SK-N-SH (cell line): ENCODE results near the gene HUNK. TPM values are rescaled to one million over a fixed set of nuclear protein-coding genes. Genes with fewer than 3 reads are reported as not detected.

Experiments used
- TAF1 ChIP-seq: IDR thresholded peaks from 2 replicates; pipeline ENCODE4 v1.6.1; 2012; ENCODE audit warnings: low read depth, mild to moderate bottlenecking, low read length, moderate library complexity, borderline replicate concordance
- polyA plus RNA-seq, 3 experiments: library from polyadenylated mRNA; depleted of rRNA; stranded (reverse); fragments of >200 nt; gene quantifications; 2 replicates each; pipeline ENCODE4 v1.2.3, GENCODE V29; 2012

The HUNK gene
- polyA plus RNA-seq, 1 of the 3 experiments (the other 2 are of a cell fraction): 0.31 TPM

DNA sequence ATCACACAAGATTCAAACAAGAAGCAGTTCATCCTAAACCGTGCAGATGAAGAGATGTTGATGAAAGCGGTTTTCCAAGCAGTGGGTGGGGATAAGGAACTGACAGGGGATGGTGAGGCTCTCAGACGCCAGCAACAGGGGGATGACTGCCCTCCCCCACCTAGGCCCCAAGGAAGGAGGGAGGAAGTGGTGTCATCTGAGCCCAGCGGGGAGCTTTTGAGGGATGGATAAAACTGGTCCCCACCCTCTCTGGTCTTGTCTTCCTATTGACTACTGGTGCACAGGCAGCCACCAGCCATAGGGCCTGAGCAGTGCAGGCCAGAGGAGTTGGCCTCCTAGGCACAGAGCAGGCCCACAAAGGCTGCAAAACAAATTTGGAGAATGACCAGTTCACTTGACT, 175.5 kb downstream of the HUNK start (continued):
- TF ChIP-seq TAF1: no peak

Other genes with a start within 250 kb of the HUNK start
- gene SOD1, start 213.3 kb upstream of the HUNK start, polyA plus RNA-seq (2012; rRNA removed): 507 and 572 TPM in 2 replicates
- 5.7 and 8.5 TPM in 2 replicates for gene SCAF4, start 140.9 kb upstream of the HUNK start, polyA plus RNA-seq (2012; rRNA removed)